ENCODE results near the gene DOK7. TPM values are rescaled to one million over a fixed set of nuclear protein-coding genes. Genes with fewer than 3 reads are reported as not detected.
"Not testable (repeated sequence)": the region's sequence is repeated elsewhere in the genome, so short reads cannot be mapped to it uniquely, and the experiment has no call there.

Gene DOK7
- total RNA-seq, 1 experiment from 2014 or later = 7.6 TPM

GRCh38 chr4:3533423-3533820 lies 70.3 kb downstream of the DOK7 start:
- H3K9me2 ChIP-seq (ENCODE audit: insufficient read depth) = no peaks in the 10 kb centered on the region
- H2AFZ ChIP-seq = no peak overlapping the region
- no peaks in the 10 kb centered on the region; the same call in 1 of the 2 replicates for H4K20me1 ChIP-seq (ENCODE audit: insufficient read depth)
- H3K79me2 ChIP-seq (ENCODE audit: low read depth) = peaks cover 16% of the 10 kb centered on the region
- TF ChIP-seq CTCF (conservative IDR thresholded peaks at IDR 0.05) = no peak
- TF ChIP-seq EZH2 (IDR thresholded peaks at IDR 0.05; ENCODE audit: low read depth) = no peak
- H3K27me3 ChIP-seq (ENCODE audit: insufficient read depth, low read depth) = 0 out of 2 replicates have a peak, but pooled peaks cover 6% of the 10 kb centered on the region
- no peak overlapping the region for H3K4me3 ChIP-seq
- H3F3A ChIP-seq (ENCODE audit: insufficient read depth, low read depth) = no peaks in the 10 kb centered on the region
- no peak for DNase-seq
- H3K27ac ChIP-seq = no peak overlapping the region
- intact Hi-C loops (cut with micrococcal nuclease; ENCODE audit: unreplicated experiment) = loop anchor here (5.0 kb wide), 2 partner anchors 276 to 349 kb away; no protein-coding TSS in a partner anchor
- H3K4me2 ChIP-seq = no peak overlapping the region
- ChIA-PET CTCF (interaction anchor here (0.5 kb wide), 1 partner anchor 920 kb away, joined by 6 read pairs; no protein-coding TSS in a partner anchor), POLR2A (ENCODE audit: unreplicated experiment) (no interaction called here)
- H3K4me1 ChIP-seq (replicated peaks; ENCODE audit: insufficient read depth) = peaks cover 8% of the 10 kb centered on the region; the same call in 1 of the 2 replicates
- no peaks in the 10 kb centered on the region for H3K36me3 ChIP-seq (ENCODE audit: low read depth)
- H3K9me3 ChIP-seq (ENCODE audit: insufficient read depth, low read depth) = no peaks in the 10 kb centered on the region
- no TSS peak for BruUV-seq (replicated peaks)

GRCh38 chr4:3535812-3536211 lies 72.7 kb downstream of the DOK7 start:
- H3K27ac ChIP-seq; H4K20me1 ChIP-seq (ENCODE audit: insufficient read depth); POLR2A ChIA-PET (ENCODE audit: unreplicated experiment); BruUV-seq (replicated peaks); H3K4me3 ChIP-seq; CTCF ChIA-PET; H2AFZ ChIP-seq; H3K9me2 ChIP-seq (ENCODE audit: insufficient read depth); H3K27me3 ChIP-seq (ENCODE audit: insufficient read depth, low read depth); H3K4me2 ChIP-seq; DNase-seq; H3F3A ChIP-seq (ENCODE audit: insufficient read depth, low read depth); H3K36me3 ChIP-seq (ENCODE audit: low read depth); intact Hi-C loops (cut with micrococcal nuclease; ENCODE audit: unreplicated experiment); H3K4me1 ChIP-seq (replicated peaks; ENCODE audit: insufficient read depth); H3K9me3 ChIP-seq (ENCODE audit: insufficient read depth, low read depth): not testable (repeated sequence)
- peaks cover 11% of the 10 kb centered on the region for H3K79me2 ChIP-seq (ENCODE audit: low read depth)

GRCh38 chr4:3538906-3539305 lies 75.8 kb downstream of the DOK7 start:
- POLR2A ChIA-PET (ENCODE audit: unreplicated experiment); H3K9me2 ChIP-seq (ENCODE audit: insufficient read depth); H3K79me2 ChIP-seq (ENCODE audit: low read depth); H3K4me3 ChIP-seq; H3K36me3 ChIP-seq (ENCODE audit: low read depth); H4K20me1 ChIP-seq (ENCODE audit: insufficient read depth); H3F3A ChIP-seq (ENCODE audit: insufficient read depth, low read depth); H3K9me3 ChIP-seq (ENCODE audit: insufficient read depth, low read depth); H2AFZ ChIP-seq; H3K27me3 ChIP-seq (ENCODE audit: insufficient read depth, low read depth); H3K4me2 ChIP-seq; intact Hi-C loops (cut with micrococcal nuclease; ENCODE audit: unreplicated experiment); DNase-seq; CTCF ChIA-PET; H3K4me1 ChIP-seq (replicated peaks; ENCODE audit: insufficient read depth); H3K27ac ChIP-seq; BruUV-seq (replicated peaks): not testable (repeated sequence)

- POLR2A ChIA-PET (ENCODE audit: unreplicated experiment); H3K9me3 ChIP-seq (ENCODE audit: insufficient read depth, low read depth): not testable (repeated sequence)
These were observed 80.3 kb downstream of the DOK7 start for GRCh38 chr4:3543415-3543814.

More at GRCh38 chr4:3543415-3543814, 80.3 kb downstream of the DOK7 start:
- H4K20me1 ChIP-seq (ENCODE audit: insufficient read depth); H3K27me3 ChIP-seq (ENCODE audit: insufficient read depth, low read depth); H3K79me2 ChIP-seq (ENCODE audit: low read depth); H3K4me3 ChIP-seq; H3K27ac ChIP-seq; BruUV-seq (replicated peaks); CTCF ChIA-PET; H2AFZ ChIP-seq; H3K36me3 ChIP-seq (ENCODE audit: low read depth); H3K4me2 ChIP-seq; H3F3A ChIP-seq (ENCODE audit: insufficient read depth, low read depth); H3K4me1 ChIP-seq (replicated peaks; ENCODE audit: insufficient read depth); DNase-seq; H3K9me2 ChIP-seq (ENCODE audit: insufficient read depth); intact Hi-C loops (cut with micrococcal nuclease; ENCODE audit: unreplicated experiment): not testable (repeated sequence)

Other genes with a start within 250 kb of the DOK7 start
- 3.1 and 3.4 TPM in 2 replicates for gene MSANTD1, start 214.1 kb upstream of the DOK7 start, total RNA-seq (2021)
- gene RGS12, start 170.3 kb upstream of the DOK7 start, total RNA-seq (2021) = 36.6 and 37.1 TPM in 2 replicates
- gene HGFAC, start 21.3 kb upstream of the DOK7 start, total RNA-seq (2021) = 1.3 and 1.5 TPM in 2 replicates
- gene LRPAP1, start 69.1 kb downstream of the DOK7 start, total RNA-seq (2021) = 126 and 149 TPM in 2 replicates

All from PC-9 (cell line).